Measurements from ENCODE around the gene PRPF19. TPM values are rescaled to one million over a fixed set of nuclear protein-coding genes. Genes with fewer than 3 reads are reported as not detected.

The PRPF19 gene
- total RNA-seq, 3 donors from 2014 or later (not counting 1 experiment from before 2014, with no cell fraction given) = 61.0 to 69.7 (median 67.5) TPM

DNA sequence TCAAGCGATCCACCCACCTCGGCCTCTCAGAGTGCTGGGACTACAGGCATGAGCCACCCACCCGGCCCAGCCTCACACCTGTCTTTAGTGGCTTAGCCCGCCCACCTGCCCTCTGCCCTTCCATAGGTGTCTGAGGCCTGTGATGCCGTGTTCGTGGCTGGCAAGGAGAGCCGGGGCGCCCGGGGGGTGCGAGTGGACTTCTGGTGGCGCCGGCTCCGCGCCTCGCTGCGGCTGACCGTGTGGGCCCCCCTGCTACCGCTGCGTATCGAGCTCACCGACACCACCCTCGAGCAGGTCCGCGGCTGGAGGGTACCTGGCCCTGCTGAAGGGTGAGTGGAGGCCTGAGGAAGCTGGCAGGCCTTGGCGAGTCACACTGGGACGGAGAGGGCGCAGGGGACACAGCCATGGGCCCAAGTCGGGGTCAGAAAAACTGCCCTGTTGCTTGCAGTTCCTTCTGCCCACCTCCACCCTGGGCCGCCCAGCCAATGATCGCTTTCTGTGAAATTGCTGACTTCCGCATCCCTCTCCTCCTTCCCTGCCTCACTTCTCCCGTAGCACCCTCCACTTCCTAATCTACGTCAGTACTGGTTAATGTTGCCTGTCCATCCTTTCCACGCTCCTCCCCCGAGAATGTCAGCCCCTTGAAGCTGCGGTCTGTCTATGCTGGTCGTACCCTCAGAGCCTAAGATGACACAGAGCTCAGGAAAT lies 27.2 kb upstream of the PRPF19 start:
- TF ChIP-seq, protein P1, sequence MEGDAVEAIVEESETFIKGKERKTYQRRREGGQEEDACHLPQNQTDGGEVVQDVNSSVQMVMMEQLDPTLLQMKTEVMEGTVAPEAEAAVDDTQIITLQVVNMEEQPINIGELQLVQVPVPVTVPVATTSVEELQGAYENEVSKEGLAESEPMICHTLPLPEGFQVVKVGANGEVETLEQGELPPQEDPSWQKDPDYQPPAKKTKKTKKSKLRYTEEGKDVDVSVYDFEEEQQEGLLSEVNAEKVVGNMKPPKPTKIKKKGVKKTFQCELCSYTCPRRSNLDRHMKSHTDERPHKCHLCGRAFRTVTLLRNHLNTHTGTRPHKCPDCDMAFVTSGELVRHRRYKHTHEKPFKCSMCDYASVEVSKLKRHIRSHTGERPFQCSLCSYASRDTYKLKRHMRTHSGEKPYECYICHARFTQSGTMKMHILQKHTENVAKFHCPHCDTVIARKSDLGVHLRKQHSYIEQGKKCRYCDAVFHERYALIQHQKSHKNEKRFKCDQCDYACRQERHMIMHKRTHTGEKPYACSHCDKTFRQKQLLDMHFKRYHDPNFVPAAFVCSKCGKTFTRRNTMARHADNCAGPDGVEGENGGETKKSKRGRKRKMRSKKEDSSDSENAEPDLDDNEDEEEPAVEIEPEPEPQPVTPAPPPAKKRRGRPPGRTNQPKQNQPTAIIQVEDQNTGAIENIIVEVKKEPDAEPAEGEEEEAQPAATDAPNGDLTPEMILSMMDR (IDR thresholded peaks at IDR 0.05) = no peak
- ATAC-seq (no peak), DNase-seq (no peak)
- no peak overlapping the region for H3K4me3 Mint-ChIP-seq
- no peaks in the 10 kb centered on the region for H3K9me3 ChIP-seq (ENCODE audit: control insufficient read depth, insufficient read depth, low read length)
- H3K36me3 ChIP-seq (ENCODE audit: control insufficient read depth, insufficient read depth, low read length) = no peaks in the 10 kb centered on the region
- no peaks in the 10 kb centered on the region for H3K36me3 Mint-ChIP-seq
- peaks cover 0 to 15% of the 10 kb centered on the region in 2 donors for H3K27me3 Mint-ChIP-seq (ENCODE audit: low read depth in 2 of 2)
- no peak overlapping the region for H3K4me3 ChIP-seq (ENCODE audit: low read length)
- H3K4me1 ChIP-seq (ENCODE audit: control insufficient read depth, insufficient read depth, low read length) = peaks cover 4% of the 10 kb centered on the region
- 92% methylated on average over 37 of the region's 37 CpGs for WGBS (ENCODE audit: insufficient coverage)
- no peak overlapping the region for H3K27ac ChIP-seq (ENCODE audit: low read length)
- H3K27ac Mint-ChIP-seq = no peak overlapping the region
- no peaks in the 10 kb centered on the region for H3K27me3 ChIP-seq (ENCODE audit: control insufficient read depth, insufficient read depth, low read length)
- no peaks in the 10 kb centered on the region for H3K9me3 Mint-ChIP-seq
- intact Hi-C loops (cut with micrococcal nuclease) = no loop called here
- H3K4me1 Mint-ChIP-seq = no peaks in the 10 kb centered on the region

GRCh38 chr11:60932605-60933356 lies 26.4 kb upstream of the PRPF19 start:
- DNase-seq (no peak), ATAC-seq (no peak)
- Mint-ChIP-seq H3K9me3 (no peaks in the 10 kb centered on the region), H3K4me1 (no peaks in the 10 kb centered on the region), H3K4me3 (no peak overlapping the region), H3K36me3 (no peaks in the 10 kb centered on the region), H3K27ac (no peak overlapping the region), H3K27me3 (ENCODE audit: low read depth in 2 of 2) (peaks cover 0 to 15% of the 10 kb centered on the region in 2 donors)
- H3K27ac ChIP-seq (ENCODE audit: low read length) = no peak overlapping the region
- TF ChIP-seq, protein P1 (IDR thresholded peaks at IDR 0.05) = no peak
- H3K27me3 ChIP-seq (ENCODE audit: control insufficient read depth, insufficient read depth, low read length) = no peaks in the 10 kb centered on the region
- intact Hi-C loops (cut with micrococcal nuclease) = no loop called here
- H3K4me1 ChIP-seq (ENCODE audit: control insufficient read depth, insufficient read depth, low read length) = peaks cover 4% of the 10 kb centered on the region
- 90% methylated on average over 3 of the region's 5 CpGs for WGBS (ENCODE audit: insufficient coverage)
- no peaks in the 10 kb centered on the region for H3K9me3 ChIP-seq (ENCODE audit: control insufficient read depth, insufficient read depth, low read length)
- H3K4me3 ChIP-seq (ENCODE audit: low read length) = no peak overlapping the region
- no peaks in the 10 kb centered on the region for H3K36me3 ChIP-seq (ENCODE audit: control insufficient read depth, insufficient read depth, low read length)

DNA sequence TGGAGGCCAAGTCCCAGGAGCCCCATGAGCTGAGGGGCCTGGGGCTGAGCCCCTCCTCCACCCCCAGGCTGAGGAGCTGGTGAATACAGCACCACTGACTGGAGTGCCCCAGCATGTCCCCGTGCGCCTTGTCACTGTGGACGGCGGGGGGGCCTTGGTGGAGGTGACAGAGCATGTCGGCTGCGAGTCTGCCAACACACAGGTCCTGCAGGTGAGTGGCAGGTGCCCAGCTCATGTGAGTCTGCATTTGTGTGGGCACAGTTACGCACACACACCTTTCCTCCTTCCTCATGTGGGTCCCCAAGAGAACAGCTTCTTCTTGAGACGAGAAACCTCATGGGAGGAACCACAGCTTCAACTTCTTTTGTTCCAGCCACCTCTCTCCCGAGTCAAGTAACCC lies 25.5 kb upstream of the PRPF19 start:
- Mint-ChIP-seq H3K27ac (no peak overlapping the region), H3K4me1 (no peaks in the 10 kb centered on the region), H3K27me3 (ENCODE audit: low read depth in 2 of 2) (peaks cover 0 to 20% of the 10 kb centered on the region in 2 donors), H3K9me3 (no peaks in the 10 kb centered on the region), H3K36me3 (no peaks in the 10 kb centered on the region), H3K4me3 (no peak overlapping the region)
- Histone ChIP-seq H3K9me3 (ENCODE audit: control insufficient read depth, insufficient read depth, low read length) (no peaks in the 10 kb centered on the region), H3K36me3 (ENCODE audit: control insufficient read depth, insufficient read depth, low read length) (no peaks in the 10 kb centered on the region), H3K4me1 (ENCODE audit: control insufficient read depth, insufficient read depth, low read length) (peaks cover 4% of the 10 kb centered on the region), H3K27ac (ENCODE audit: low read length) (peak overlapping the region; percentile 29), H3K4me3 (ENCODE audit: low read length) (no peak overlapping the region), H3K27me3 (ENCODE audit: control insufficient read depth, insufficient read depth, low read length) (no peaks in the 10 kb centered on the region)
- no peak for DNase-seq
- TF ChIP-seq, protein P1 (IDR thresholded peaks at IDR 0.05) = no peak
- 53% methylated on average over 9 of the region's 9 CpGs for WGBS (ENCODE audit: insufficient coverage)
- ATAC-seq = no peak
- intact Hi-C loops (cut with micrococcal nuclease) = no loop called here

All from natural killer cell (primary cell).